SK-N-MC (cell line): ENCODE measurements around the gene KRT80.

ENCODE experiments used
- DNase-seq: peaks from one replicate; pipeline ENCODE4 v3.0.0-alpha.2; 2011; ENCODE audit warnings: low read depth, low spot score
- H3K27ac ChIP-seq: fragments of 200-600 bp; sonication (generic); 2 replicates; pipeline ENCODE4 v1.5.1; 2016; ENCODE audit warnings: mixed run types
- H3K36me3 ChIP-seq: fragments of 200-600 bp; sonication (generic); 2 replicates; pipeline ENCODE4 v1.6.1; 2017; ENCODE audit warnings: antibody characterized with exemption, low read length, mixed read lengths; ENCODE audit not compliant: insufficient read depth
- H3K4me3 ChIP-seq: fragments of 200-600 bp; sonication (generic); 2 replicates; pipeline ENCODE4 v1.5.1; 2016
- H3K9ac ChIP-seq: fragments of 200-600 bp; sonication (generic); 2 replicates; pipeline ENCODE4 v1.8.0; 2017; ENCODE audit warnings: mixed run types, mixed read lengths; ENCODE audit not compliant: insufficient read length
- H3K9me3 ChIP-seq: fragments of 200-600 bp; sonication (generic); 2 replicates; pipeline ENCODE4 v1.6.1; 2017; ENCODE audit warnings: low read depth, mild to moderate bottlenecking, antibody characterized with exemption, low read length, moderate library complexity, mixed read lengths
- EZH2 ChIP-seq: fragments of 200-600 bp; sonication (generic); IDR thresholded peaks from one replicate; pipeline ENCODE4 v1.6.1; 2017; ENCODE audit warnings: antibody characterized with exemption
- FOXP2 ChIP-seq: optimal IDR thresholded peaks from 2 replicates; pipeline ENCODE3; 2011; ENCODE audit warnings: mild to moderate bottlenecking, moderate library complexity; ENCODE audit not compliant: insufficient read depth; ENCODE audit errors: extremely low read length, control extremely low read depth
- POLR2AphosphoS5 ChIP-seq: IDR thresholded peaks from 2 replicates; pipeline ENCODE4 v1.6.1; 2012; ENCODE audit warnings: mild to moderate bottlenecking, low read depth, low read length, borderline replicate concordance

KRT80 gene

GRCh38 chr12:52204095-52204930, 12.5 kb upstream of the KRT80 start:
- Histone ChIP-seq H3K36me3 (no peaks in the 10 kb centered on the region), H3K27ac (no peak overlapping the region), H3K4me3 (no peak overlapping the region), H3K9ac (no peak overlapping the region), H3K9me3 (no peaks in the 10 kb centered on the region)
- TF ChIP-seq FOXP2 (no peak), EZH2 (no peak), POLR2AphosphoS5 (no peak)
- no peak for DNase-seq

GRCh38 chr12:52203079-52203921, 11.5 kb upstream of the KRT80 start:
- Histone ChIP-seq H3K4me3 (no peak overlapping the region), H3K27ac (no peak overlapping the region), H3K36me3 (no peaks in the 10 kb centered on the region), H3K9ac (no peak overlapping the region), H3K9me3 (no peaks in the 10 kb centered on the region)
- TF ChIP-seq FOXP2 (no peak), POLR2AphosphoS5 (no peak), EZH2 (no peak)
- no peak for DNase-seq

GRCh38 chr12:52202361-52203078, 10.7 kb upstream of the KRT80 start:
- H3K9ac ChIP-seq: no peak overlapping the region
- TF ChIP-seq EZH2 (no peak), POLR2AphosphoS5 (no peak), FOXP2 (no peak)
- H3K36me3 ChIP-seq: no peaks in the 10 kb centered on the region
- H3K27ac ChIP-seq: no peak overlapping the region
- H3K4me3 ChIP-seq: no peak overlapping the region
- H3K9me3 ChIP-seq: no peaks in the 10 kb centered on the region
- no peak for DNase-seq

- H3K4me3 ChIP-seq: no peak overlapping the region
- no peaks in the 10 kb centered on the region for H3K36me3 ChIP-seq
- no peak for DNase-seq
- H3K27ac ChIP-seq: no peak overlapping the region
- TF ChIP-seq EZH2 (no peak), FOXP2 (no peak)
- no peak overlapping the region for H3K9ac ChIP-seq
- no peaks in the 10 kb centered on the region for H3K9me3 ChIP-seq
Observed at GRCh38 chr12:52201451-52201839, 9.6 kb upstream of the KRT80 start.

GRCh38 chr12:52200781-52201450, 9.1 kb upstream of the KRT80 start:
- no peak overlapping the region for H3K9ac ChIP-seq
- H3K36me3 ChIP-seq: no peaks in the 10 kb centered on the region
- no peak overlapping the region for H3K27ac ChIP-seq
- TF ChIP-seq POLR2AphosphoS5 (no peak), EZH2 (no peak), FOXP2 (no peak)
- H3K4me3 ChIP-seq: no peak overlapping the region
- no peaks in the 10 kb centered on the region for H3K9me3 ChIP-seq
- DNase-seq: no peak

GRCh38 chr12:52200086-52200780, 8.4 kb upstream of the KRT80 start:
- Histone ChIP-seq H3K9ac (no peak overlapping the region), H3K9me3 (no peaks in the 10 kb centered on the region), H3K4me3 (no peak overlapping the region), H3K27ac (no peak overlapping the region), H3K36me3 (no peaks in the 10 kb centered on the region)
- no peak for DNase-seq
- no peak for TF ChIP-seq FOXP2
- TF ChIP-seq POLR2AphosphoS5: no peak
- no peak for TF ChIP-seq EZH2

- Histone ChIP-seq H3K9ac (no peak overlapping the region), H3K27ac (no peak overlapping the region), H3K36me3 (no peaks in the 10 kb centered on the region), H3K4me3 (no peak overlapping the region), H3K9me3 (no peaks in the 10 kb centered on the region)
- TF ChIP-seq POLR2AphosphoS5 (no peak), EZH2 (no peak), FOXP2 (no peak)
- DNase-seq: no peak
Observed at GRCh38 chr12:52199294-52199919, 7.6 kb upstream of the KRT80 start.
